Hepatic stellate cell (primary cell): ENCODE measurements around the gene ACTN1.
A peak's percentile ranks its signal among the peaks of the same experiment; 100 is the strongest.
"Not testable (repeated sequence)": the region's sequence is repeated elsewhere in the genome, so short reads cannot be mapped to it uniquely, and the experiment has no call there.

ENCODE experiments used
- DNase-seq: peaks from one replicate; pipeline ENCODE4 v3.0.0; 2011; ENCODE audit warnings: low spot score

Gene ACTN1

GRCh38 chr14:68862954-68863594, 116.0 kb downstream of the ACTN1 start:
- DNase-seq: peak; percentile 74

DNA sequence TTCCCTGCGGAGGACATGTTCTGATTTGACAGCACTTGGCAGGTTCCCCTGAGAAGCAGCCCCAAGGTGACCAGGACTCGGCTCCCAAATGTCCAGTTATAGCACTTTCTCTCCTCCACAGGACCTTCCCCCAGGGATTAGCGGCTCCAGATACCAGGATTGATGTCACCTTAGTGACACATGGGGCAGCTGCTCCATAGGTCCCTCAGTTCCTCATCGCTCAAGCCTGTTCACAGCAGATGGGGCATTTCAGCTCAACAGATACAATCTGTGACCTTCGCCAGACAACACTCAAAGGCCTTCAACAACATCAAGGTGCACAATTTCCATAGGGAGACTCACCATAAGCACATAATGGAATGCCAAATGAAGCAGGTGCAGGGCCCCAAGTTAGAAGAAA, 118.3 kb downstream of the ACTN1 start:
- DNase-seq: no peak

DNA sequence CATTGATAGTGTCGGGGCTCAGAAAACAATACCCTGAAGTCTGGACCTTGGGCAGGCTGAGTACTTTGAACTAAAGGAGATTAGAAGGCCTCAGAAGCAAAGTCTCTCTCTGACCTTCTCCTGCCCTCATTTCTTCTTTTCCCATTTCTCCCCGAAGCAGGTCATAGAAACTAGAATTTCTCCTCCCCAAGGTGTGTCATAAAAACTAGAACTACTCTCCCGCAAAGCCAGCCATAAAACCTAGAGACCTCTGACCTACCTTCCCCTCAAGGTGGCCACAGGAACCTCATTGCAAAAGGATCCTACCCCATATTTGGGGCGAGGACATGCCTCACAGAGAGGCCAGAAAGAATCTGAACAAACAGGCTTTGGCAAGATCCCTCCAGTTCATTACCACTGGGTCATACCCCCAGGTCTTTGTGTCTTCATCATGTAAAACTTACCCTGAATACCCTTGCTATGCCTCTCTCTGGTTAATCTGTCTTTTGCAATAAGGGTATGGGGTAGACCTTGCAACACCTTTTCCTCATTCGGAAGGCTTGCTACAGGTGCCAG, 121.5 kb downstream of the ACTN1 start:
- no peak for DNase-seq

DNA sequence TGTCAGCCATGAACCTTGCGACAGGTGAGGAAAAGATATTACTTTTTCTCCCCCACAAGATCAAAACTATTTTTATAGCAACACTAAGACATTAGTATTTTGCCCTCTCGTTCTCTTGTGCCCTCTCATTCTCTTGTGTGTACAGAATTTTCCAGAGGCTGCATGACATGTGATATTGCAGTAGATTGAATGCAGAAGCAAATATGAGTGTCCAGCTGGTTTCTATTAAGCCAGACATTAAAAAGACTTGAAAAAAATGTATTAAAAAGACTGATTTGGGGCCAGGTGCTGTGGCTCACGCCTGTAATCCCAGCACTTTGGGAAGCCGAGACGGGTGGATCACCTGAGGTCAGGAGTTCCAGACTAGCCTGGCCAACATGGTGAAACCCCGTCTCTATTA, 122.5 kb downstream of the ACTN1 start:
- DNase-seq: no peak

DNA sequence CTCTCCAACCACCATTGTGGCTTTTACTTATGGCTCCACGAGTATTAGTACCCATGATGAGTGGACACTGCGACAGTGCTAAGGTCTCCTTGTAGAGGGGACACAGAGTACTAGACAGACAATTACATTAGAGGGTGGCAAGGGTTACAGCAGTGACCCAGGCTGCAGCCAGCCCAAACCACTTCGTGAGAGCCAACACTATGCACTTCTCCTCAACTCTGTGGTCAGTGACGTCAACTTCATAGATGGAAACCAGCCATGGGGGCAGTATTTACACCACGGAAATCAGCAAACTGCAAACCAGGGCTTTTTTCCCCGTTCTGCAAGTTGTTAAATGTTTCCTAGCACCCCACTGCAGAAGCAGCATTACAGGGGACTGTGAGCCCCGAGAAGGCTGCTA, 124.7 kb downstream of the ACTN1 start:
- DNase-seq: no peak

DNA sequence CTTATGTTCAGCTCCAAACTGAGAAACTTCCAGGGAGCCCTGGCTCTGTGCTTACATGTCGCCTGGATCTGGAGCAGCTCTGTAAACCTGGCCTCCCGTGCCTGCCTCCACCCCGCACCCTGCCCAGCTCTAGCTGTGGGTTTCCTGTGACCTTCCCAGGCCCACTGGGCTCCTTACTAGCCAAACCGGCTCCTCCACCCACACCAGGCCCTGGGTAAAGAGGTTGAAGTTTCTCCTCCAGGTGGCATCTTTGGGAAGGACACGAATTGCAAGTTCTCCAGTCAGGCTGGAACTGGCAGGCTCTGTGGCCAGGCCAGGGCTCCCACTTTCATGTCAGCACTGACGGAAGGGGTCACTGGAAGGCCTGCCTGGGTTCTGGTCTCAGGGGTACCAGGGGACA, 125.4 kb downstream of the ACTN1 start:
- DNase-seq: no peak

DNA sequence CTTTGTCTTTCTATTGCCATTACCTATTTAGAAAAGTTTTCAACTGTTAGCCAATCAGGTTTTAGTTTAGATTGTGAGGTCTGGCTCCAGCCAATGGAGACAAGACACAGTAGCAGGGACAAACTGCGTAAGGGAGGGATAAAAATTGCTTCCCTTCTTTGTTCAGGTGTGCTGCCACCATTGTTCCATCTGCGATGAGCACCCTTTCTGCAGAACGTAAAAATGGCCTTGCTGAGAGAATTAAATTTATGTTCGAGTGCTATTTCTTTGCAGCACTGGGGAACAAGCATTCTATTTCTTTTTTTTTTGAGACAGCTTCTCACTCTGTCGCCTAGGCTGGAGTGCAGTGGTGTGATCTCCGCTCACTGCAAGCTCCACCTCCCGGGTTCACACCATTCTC, 126.6 kb downstream of the ACTN1 start:
- not testable (repeated sequence) for DNase-seq

DNA sequence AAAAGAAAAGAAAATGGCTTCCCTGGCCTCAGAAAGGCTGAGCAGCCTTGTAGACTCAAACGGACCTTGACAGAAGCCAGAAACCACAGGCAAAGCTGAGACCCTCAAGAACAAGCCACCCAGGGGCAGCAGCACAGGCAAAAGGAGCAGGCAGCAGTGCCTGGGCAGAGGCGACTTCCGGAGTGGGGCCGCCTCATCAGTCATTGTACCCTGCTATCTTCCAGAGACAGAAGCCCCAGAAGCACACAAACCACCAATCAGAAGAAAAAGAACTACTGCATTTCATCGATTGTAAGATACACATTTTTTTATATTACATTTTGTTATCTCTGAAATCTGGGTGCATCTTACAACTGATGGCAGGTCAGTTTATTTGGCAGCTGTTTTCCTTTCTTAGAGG, 128.0 kb downstream of the ACTN1 start:
- DNase-seq: no peak

DNA sequence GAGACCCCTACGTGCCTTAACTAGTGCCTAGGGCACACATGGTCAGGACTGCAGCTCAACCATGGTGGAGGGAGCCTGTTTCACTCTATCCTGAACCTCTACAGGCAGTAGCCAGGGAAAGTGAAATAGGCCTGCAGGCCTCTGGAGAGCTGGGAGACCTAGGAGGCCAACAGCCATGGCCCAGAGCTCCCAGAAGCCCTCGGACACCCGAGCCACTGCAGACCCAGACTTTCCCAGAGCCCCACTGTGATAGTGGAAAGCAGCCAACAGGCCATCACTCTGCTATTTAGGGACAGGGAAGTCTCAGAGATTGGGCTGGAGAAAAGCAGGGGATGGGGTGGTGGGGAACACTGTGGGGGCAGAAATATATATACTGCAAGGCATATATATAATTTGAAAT, 129.7 kb downstream of the ACTN1 start:
- DNase-seq: no peak

GRCh38 chr14:68848253-68848652, 130.8 kb downstream of the ACTN1 start:
- no peak for DNase-seq

- not testable (repeated sequence) for DNase-seq
These were observed 131.5 kb downstream of the ACTN1 start for GRCh38 chr14:68847640-68848039.

DNA sequence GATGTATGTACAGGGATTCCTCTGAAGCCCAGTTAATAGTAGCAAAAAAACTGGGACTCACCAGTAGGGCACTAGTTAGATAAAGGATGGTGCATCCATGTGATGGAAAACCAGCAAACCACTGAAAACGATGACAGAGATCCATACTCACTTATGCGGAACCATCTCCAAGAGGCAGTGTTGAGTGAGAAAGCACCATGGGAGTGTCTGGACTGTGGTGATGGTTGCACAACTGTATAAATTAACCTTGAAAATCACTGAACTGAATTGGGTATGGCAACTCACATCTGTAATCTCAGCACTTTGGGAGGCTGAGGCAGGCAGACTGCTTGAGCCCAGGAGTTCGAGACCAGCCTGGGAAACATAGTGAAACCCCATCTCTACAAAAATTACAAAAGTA, 132.6 kb downstream of the ACTN1 start:
- no peak for DNase-seq

DNA sequence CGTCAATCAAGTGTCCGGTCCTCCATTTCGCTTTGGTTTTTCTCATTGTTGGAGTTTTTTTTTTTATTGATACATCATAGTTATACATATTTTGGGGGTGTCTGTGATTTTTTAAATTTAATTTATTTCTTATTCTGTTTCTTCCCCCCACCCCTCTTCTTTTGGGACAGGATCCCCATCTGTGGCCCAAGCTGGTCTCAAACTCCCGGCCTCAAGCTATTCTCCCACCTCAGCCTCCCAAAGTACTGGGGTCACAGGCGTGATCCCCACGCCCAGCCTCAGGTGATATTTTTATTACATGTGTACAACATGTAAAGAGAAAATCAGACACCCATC, 134.9 kb downstream of the ACTN1 start:
- DNase-seq: no peak

DNA sequence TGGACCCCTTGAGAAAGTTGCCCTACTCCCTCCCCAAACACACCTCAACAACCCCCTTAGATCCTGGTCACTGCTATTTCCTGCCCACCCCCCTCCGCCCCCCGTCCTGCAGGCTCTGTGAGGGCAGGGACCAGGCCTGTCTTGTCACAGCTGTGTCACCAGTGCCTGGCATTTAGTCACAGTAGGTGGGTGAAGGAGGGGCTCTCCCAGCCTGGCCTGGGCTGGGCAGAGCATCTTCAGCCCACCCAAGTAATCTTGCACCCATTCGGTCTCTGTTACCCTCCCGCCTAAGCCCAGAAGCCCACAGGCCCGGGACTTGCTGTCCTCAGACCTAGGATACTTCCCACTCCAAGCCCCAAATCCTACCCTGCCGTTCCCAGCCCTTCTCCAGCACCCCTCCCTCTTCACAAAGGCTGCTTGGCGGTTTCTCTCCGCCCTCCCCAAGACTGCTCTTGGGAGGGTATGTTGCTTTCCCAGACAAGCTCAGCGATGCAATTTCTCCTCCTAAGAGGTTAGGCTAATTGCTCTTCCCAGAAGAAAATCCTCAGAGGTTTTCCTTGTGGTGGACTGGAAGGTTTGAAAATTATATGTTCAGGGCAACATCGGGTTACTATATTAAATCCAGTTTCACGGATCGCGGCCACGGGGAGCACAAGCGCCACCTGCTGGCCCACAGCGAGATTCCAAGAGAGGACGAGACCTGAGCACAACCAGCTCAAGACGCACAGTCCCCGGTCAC, 135.5 kb downstream of the ACTN1 start:
- DNase-seq: peak; percentile 68

GRCh38 chr14:68842298-68842697, 136.8 kb downstream of the ACTN1 start:
- no peak for DNase-seq

- no peak for DNase-seq
These were observed 137.9 kb downstream of the ACTN1 start for GRCh38 chr14:68841016-68841809.

- DNase-seq: no peak
These were observed 138.6 kb downstream of the ACTN1 start for GRCh38 chr14:68840454-68840853.

GRCh38 chr14:68836082-68836481, 143.0 kb downstream of the ACTN1 start:
- no peak for DNase-seq

DNA sequence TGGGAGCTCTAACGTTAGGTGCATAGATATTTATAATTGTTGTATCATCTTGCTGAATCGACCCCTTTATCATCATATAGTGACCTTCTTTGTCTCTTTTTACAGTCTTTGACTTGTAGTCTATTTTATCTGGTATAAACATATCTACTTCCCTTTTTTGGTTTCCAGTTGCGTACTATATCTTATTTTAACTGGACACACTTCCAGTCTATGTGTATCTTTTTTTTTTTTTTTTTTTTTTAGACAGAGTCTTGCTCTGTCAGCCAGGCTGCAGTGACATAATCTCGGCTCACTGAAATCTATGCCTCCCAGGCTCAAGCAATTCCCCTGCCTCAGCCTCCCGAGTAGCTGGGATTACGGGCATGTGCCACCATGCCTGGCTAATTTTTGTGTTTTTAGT, 144.3 kb downstream of the ACTN1 start:
- no peak for DNase-seq

- no peak for DNase-seq
These were observed 150.4 kb downstream of the ACTN1 start for GRCh38 chr14:68828698-68829097.

GRCh38 chr14:68825729-68826128, 153.4 kb downstream of the ACTN1 start:
- no peak for DNase-seq

DNA sequence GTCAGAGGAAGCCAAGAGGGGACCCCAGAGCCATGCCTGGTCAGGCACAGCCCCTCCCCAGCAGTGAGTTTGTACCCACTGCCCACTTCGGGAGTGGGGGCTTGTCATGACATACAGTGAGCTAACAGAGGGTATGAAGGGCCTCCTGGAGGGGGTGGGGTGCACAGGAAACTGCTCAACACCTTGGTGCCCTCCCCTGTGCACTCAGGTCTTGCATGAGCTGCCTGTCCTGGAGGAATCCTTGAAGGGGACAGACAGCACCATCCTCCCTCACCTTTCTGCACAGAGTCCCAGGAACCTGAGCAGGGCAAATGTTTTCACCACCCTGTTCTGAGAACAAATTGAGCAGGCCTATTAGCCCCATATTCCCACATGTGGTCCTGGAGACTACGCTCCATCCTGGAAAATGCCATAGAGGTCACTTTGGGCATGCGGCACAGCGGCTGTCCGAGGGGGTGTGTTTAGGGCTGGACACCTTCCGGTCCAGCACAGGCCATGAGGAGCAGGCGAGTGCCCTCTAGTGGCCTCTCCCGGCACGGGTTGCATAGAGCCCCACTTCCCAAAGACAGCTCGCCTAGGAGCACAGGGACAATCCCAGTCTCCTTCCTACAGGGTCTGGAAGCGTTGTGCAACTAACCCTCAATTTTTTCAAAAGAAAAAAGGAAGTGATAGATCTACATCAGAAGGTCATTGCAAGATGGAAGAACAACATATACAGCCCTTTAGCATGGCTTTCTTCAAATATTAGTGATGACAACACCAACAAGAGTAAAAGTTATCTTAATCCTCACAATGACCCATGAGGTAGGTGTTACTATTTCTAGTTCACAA, 154.4 kb downstream of the ACTN1 start:
- peak; percentile 90 for DNase-seq
